LNCaP clone FGC (cell line): ENCODE data around the gene VTCN1.

Experiments used
- DNase-seq: peaks from one replicate; pipeline ENCODE4 v3.0.0-alpha.2; 2011; ENCODE audit warnings: low read depth
- H3K4me3 ChIP-seq: 2 replicates; pipeline ENCODE4 v1.5.1; 2011; ENCODE audit warnings: mild to moderate bottlenecking, low read depth, low read length, control low read depth
- CTCF ChIP-seq: IDR thresholded peaks from 2 replicates; pipeline ENCODE4 v1.5.1; 2012; ENCODE audit warnings: mild to moderate bottlenecking; ENCODE audit not compliant: control insufficient read depth, insufficient read depth; ENCODE audit errors: extremely low read depth

Gene VTCN1

GRCh38 chr1:117094841-117095604, 115.7 kb downstream of the VTCN1 start:
- no peak for TF ChIP-seq CTCF
- no peak overlapping the region for H3K4me3 ChIP-seq
- DNase-seq: no peak

- H3K4me3 ChIP-seq: no peak overlapping the region
- no peak for TF ChIP-seq CTCF
- no peak for DNase-seq
These were observed 116.7 kb downstream of the VTCN1 start for GRCh38 chr1:117093870-117094621.
